GM12874 (cell line): Measurements from ENCODE around the gene PIP5KL1.

ENCODE experiments used
- TF ChIP-seq, protein P1 (sequence below): IDR thresholded peaks from 2 replicates; pipeline ENCODE4 v1.5.1; 2011; ENCODE audit warnings: low read depth, mild to moderate bottlenecking, control low read depth, low read length, moderate library complexity; ENCODE audit not compliant: insufficient read depth

Gene PIP5KL1

DNA sequence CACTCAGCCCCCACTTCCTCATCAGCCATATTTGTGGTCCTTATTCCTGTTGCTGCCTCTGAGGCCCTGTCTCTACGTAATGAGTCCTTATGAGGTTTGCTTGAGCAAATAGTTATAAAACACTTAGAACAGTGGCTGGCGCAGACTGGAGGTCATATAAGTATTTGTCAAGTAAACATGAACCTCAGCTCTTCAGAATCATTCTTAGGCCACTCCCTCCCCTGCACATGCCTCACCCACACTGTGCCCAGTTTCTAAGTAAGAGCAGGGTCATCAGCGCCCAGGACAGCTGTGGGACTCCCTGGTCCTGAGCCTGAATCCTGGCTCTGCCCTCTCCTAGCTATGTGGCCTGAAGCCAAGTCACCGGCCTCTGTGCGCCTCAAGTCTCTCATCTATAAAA lies 17.7 kb downstream of the PIP5KL1 start:
- TF ChIP-seq, protein P1, sequence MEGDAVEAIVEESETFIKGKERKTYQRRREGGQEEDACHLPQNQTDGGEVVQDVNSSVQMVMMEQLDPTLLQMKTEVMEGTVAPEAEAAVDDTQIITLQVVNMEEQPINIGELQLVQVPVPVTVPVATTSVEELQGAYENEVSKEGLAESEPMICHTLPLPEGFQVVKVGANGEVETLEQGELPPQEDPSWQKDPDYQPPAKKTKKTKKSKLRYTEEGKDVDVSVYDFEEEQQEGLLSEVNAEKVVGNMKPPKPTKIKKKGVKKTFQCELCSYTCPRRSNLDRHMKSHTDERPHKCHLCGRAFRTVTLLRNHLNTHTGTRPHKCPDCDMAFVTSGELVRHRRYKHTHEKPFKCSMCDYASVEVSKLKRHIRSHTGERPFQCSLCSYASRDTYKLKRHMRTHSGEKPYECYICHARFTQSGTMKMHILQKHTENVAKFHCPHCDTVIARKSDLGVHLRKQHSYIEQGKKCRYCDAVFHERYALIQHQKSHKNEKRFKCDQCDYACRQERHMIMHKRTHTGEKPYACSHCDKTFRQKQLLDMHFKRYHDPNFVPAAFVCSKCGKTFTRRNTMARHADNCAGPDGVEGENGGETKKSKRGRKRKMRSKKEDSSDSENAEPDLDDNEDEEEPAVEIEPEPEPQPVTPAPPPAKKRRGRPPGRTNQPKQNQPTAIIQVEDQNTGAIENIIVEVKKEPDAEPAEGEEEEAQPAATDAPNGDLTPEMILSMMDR = no peak

DNA sequence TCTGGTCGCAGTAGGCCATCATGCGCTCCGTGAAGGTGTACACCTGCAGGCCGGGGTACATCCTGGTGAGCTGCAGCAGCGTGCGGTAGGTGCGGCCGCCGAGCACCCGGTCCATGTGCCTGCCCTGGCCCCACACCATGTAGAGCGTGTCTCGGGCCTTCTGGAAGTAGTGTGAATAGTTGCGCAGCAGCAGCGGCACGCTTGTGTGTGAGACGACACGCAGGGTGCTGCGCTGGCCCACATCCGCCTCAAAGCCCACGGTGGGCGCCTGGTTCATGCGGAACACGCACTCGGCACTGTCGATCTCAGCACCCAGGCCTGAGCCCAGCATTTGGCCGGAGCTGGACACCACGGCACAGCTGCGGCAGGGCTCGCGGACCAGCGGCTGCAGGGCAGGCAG lies 18.3 kb downstream of the PIP5KL1 start:
- TF ChIP-seq, protein P1 = no peak

DNA sequence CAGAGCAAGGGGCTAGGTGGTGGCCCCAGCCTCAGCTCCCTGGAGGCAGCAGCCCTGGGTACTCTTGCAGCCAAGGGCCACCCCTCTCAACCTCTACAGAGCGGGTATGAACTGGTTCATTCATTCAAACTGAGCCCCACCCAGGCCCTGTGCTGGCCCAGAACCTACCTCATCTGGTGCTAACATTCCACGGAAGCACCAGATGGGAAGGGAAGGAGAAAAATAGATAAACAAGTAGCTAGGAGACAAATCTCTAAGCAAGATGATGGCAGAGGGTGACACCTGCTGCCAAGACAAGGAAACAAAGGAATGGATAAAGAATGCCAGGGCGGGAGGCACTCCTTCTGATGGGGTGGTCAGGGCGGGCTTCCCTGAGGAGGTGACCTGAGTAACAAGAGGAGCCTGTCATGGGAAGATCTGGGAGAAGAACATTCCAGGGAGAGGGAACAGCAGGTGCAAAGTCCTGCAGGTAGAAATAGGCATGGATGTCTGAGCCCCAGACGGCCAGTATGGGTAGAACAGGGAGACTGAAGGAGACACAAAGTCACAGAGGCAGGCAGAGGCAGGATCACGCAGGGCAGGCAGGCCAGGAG lies 19.9 kb downstream of the PIP5KL1 start:
- TF ChIP-seq, protein P1 = no peak

DNA sequence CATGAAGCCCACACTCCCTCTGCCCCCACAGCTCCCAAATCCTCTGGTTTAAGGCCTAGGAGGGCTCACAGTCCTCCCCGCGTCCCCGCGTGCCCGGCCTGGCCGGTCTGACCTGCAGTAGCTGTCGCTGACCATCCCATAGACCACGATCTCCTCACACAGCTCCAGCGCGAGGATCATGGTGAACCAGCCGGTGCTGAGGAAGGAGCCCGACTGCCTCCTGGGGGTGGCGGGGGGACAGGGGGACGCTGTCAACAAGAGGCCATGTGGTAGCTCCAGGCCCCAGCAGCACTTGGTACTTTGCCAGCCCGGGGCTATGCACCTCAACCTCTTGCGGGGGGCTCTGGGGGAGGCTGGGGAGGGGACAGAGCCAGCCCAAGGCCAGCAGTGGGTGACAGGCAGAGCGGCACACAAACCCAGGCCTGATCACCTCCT lies 20.7 kb downstream of the PIP5KL1 start:
- TF ChIP-seq, protein P1 = no peak

DNA sequence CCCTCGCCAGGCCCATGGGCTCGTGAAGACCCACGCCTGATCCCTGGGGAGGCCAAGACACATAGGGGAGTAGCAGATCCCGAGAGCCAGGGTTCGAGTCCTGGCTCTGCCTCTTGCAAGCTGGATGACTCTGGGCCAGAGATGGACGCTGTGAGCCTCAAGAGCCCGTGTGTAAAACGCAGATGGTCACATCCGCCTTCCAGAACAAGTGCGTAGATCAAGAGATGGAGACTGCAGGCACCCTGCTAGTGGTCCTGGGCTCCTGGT lies 22.0 kb downstream of the PIP5KL1 start:
- TF ChIP-seq, protein P1 = no peak

DNA sequence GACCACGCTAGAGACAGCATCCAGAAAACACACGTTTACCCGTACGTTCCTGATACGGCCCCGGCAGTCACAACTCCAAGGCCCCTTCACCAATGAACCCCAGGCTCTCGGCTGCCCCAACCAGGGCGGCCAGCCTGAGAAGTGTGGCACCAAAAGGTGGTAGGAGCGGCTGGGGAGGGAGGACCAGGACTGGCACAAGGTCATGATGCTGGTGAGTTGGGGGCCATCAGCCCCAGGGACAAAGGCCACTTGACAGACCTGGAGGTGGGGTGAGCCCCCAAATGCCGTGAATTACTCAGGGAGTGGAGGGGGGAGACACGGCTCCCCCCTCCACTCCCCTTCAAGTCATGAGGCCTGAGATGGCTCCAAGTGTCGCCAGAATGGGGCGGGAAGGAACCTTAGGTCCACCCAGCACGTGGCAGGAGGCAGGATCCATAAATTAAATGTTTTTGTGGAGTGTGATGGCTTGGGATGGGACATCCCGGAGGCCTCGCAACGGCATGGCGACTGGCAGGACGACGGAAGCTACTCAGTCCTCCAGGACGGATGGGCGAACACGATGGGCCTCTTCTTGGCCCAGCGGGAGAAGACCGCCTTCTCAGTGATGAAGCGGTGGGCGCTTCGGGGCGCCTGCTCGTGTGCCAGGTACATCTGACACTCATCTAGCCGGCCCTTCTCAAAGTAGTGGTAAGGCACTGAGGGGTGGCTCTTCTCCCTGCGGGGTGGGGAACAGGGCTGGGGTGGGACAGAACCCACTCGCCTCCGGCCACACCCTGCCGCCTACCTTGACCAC lies 22.5 kb downstream of the PIP5KL1 start:
- TF ChIP-seq, protein P1 = no peak

DNA sequence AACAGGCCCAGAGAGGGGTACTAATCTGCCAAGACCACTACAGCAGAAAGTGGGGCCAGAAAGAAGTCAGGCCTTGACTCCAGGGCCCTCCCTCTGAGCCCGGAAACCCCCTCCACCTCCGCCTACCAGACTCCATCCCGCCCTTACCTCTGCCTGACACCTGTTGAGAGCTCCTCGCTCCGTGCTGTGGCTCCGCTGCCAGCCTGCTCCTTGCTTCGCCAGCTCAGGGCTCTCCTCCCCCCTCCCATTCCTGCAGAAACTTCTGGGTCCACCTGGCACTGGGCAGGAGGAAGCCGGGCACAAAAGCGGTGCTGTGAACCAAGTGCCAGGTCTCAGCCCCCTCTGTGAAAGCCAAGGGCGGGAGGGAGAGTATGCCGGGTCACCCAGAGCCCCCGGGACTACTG lies 24.8 kb downstream of the PIP5KL1 start:
- TF ChIP-seq, protein P1 = no peak
